GM23338 (cell line): ENCODE measurements around the gene PCSK5. TPM values are rescaled to one million over a fixed set of nuclear protein-coding genes. Genes with fewer than 3 reads are reported as not detected.

Source experiments
- ATAC-seq: fragments of 200-7000 bp; cut with Tn5 transposase; 3 replicates; pipeline ENCODE4 v1.9.1; 2020
- DNase-seq: peaks from one replicate; pipeline ENCODE4 v3.0.0-alpha.2; 2015; ENCODE audit warnings: low spot score
- H2AFZ ChIP-seq: fragments of 200-600 bp; sonication (generic); 2 replicates; pipeline ENCODE4 v1.8.0; 2016; ENCODE audit warnings: antibody characterized with exemption, mild to moderate bottlenecking, moderate library complexity
- H3F3A ChIP-seq: fragments of 200-600 bp; sonication (generic); replicated peaks from 2 replicates; pipeline ENCODE4 v1.8.0; 2017; ENCODE audit warnings: antibody characterized with exemption, mixed run types, low read depth
- H3K27ac ChIP-seq: fragments of 200-600 bp; sonication (generic); 2 replicates; pipeline ENCODE4 v1.6.1; 2016; ENCODE audit warnings: low read depth
- H3K27me3 ChIP-seq: fragments of 200-600 bp; sonication (generic); 2 replicates; pipeline ENCODE4 v1.8.0; 2016; ENCODE audit warnings: mild to moderate bottlenecking, mixed run types, moderate library complexity; ENCODE audit not compliant: insufficient read depth
- H3K36me3 ChIP-seq: fragments of 200-600 bp; sonication (generic); 2 replicates; pipeline ENCODE4 v1.8.0; 2016; ENCODE audit warnings: mild to moderate bottlenecking; ENCODE audit not compliant: insufficient read depth
- H3K4me1 ChIP-seq: fragments of 200-600 bp; sonication (generic); 2 replicates; pipeline ENCODE4 v1.8.0; 2016; ENCODE audit warnings: mild to moderate bottlenecking, moderate library complexity; ENCODE audit not compliant: insufficient read depth
- H3K4me2 ChIP-seq: fragments of 200-600 bp; sonication (generic); 2 replicates; pipeline ENCODE4 v1.7.1; 2017; ENCODE audit warnings: mixed run types
- H3K4me3 ChIP-seq: fragments of 200-600 bp; sonication (generic); 2 replicates; pipeline ENCODE4 v1.6.1; 2016; ENCODE audit warnings: mixed run types
- H3K79me2 ChIP-seq: fragments of 200-600 bp; sonication (generic); replicated peaks from 2 replicates; pipeline ENCODE4 v1.8.0; 2017; ENCODE audit warnings: mild to moderate bottlenecking; ENCODE audit not compliant: insufficient read depth
- H3K9me2 ChIP-seq: fragments of 200-600 bp; sonication (generic); 2 replicates; pipeline ENCODE4 v1.8.0; 2017; ENCODE audit not compliant: insufficient read depth
- H4K20me1 ChIP-seq: fragments of 200-600 bp; sonication (generic); replicated peaks from 2 replicates; pipeline ENCODE4 v1.8.0; 2017; ENCODE audit warnings: mild to moderate bottlenecking; ENCODE audit not compliant: insufficient read depth
- H3K27ac Mint-ChIP-seq: 2 replicates; pipeline ENCODE4 v1.8.0; 2020; ENCODE audit warnings: inconsistent platforms, mild to moderate bottlenecking, moderate library complexity, mixed read lengths
- H3K27me3 Mint-ChIP-seq: 3 replicates; pipeline ENCODE4 v1.8.0; 2022; ENCODE audit warnings: low read depth, mild to moderate bottlenecking, moderate library complexity, mixed read lengths, inconsistent platforms; ENCODE audit not compliant: insufficient read depth, poor library complexity
- H3K36me3 Mint-ChIP-seq: 3 replicates; pipeline ENCODE4 v1.8.0; 2021; ENCODE audit warnings: low read depth, mild to moderate bottlenecking, inconsistent platforms, moderate library complexity, mixed read lengths
- H3K4me1 Mint-ChIP-seq: 3 replicates; pipeline ENCODE4 v1.8.0; 2020; ENCODE audit warnings: mild to moderate bottlenecking, inconsistent platforms, mixed read lengths
- H3K4me3 Mint-ChIP-seq: 3 replicates; pipeline ENCODE4 v1.8.0; 2021; ENCODE audit warnings: moderate library complexity, mild to moderate bottlenecking, inconsistent platforms, mixed read lengths
- H3K9me3 Mint-ChIP-seq: 3 replicates; pipeline ENCODE4 v1.8.0; 2020; ENCODE audit warnings: moderate library complexity, mild to moderate bottlenecking, inconsistent platforms, mixed read lengths
- CREB1 ChIP-seq: fragments of 250-450 bp; sonication (Bioruptor Pico); IDR thresholded peaks from 2 replicates; pipeline ENCODE4 v1.5.0; 2020; ENCODE audit warnings: low read depth, mild to moderate bottlenecking, moderate library complexity
- CTCF ChIP-seq, 2 experiments: fragments of 200-600 bp in 1 of 2; sonication (generic) in 1 of 2; conservative IDR thresholded peaks; 2 replicates each; pipeline versions ENCODE4 v1.5.1 to v1.6.1; 2016 to 2017; ENCODE audit warnings: antibody characterized with exemption in 2 of 2, low read depth in 2 of 2, mild to moderate bottlenecking in 2 of 2, moderate library complexity in 1 of 2
- EZH2 ChIP-seq: fragments of 200-600 bp; sonication (generic); IDR thresholded peaks from one replicate; pipeline ENCODE4 v1.8.0; 2017; ENCODE audit warnings: antibody characterized with exemption, mild to moderate bottlenecking, low read depth; ENCODE audit not compliant: unreplicated experiment
- EZH2phosphoT487 ChIP-seq: fragments of 200-600 bp; sonication (generic); IDR thresholded peaks from one replicate; pipeline ENCODE4 v1.8.1; 2018; ENCODE audit warnings: antibody characterized with exemption; ENCODE audit not compliant: unreplicated experiment
- JUNB ChIP-seq: IDR thresholded peaks from one replicate; pipeline ENCODE4 v1.6.1; 2016; ENCODE audit warnings: antibody characterized with exemption; ENCODE audit not compliant: unreplicated experiment
- NANOG ChIP-seq: IDR thresholded peaks from 2 replicates; pipeline ENCODE4 v1.6.1; 2016; ENCODE audit warnings: antibody characterized with exemption, borderline replicate concordance
- REST ChIP-seq: IDR thresholded peaks from one replicate; pipeline ENCODE4 v1.6.1; 2018; ENCODE audit warnings: antibody characterized with exemption; ENCODE audit not compliant: unreplicated experiment
- STAT1 ChIP-seq: IDR thresholded peaks from one replicate; pipeline ENCODE4 v1.6.1; 2016; ENCODE audit warnings: antibody characterized with exemption; ENCODE audit not compliant: unreplicated experiment
- ZNF114 ChIP-seq: fragments of 250-450 bp; sonication (Bioruptor Pico); IDR thresholded peaks from 2 replicates; pipeline ENCODE4 v1.5.0; 2020; ENCODE audit warnings: mild to moderate bottlenecking, moderate library complexity
- ZNF331 ChIP-seq: fragments of 250-450 bp; sonication (Bioruptor Pico); IDR thresholded peaks from 2 replicates; pipeline ENCODE4 v1.5.0; 2020; ENCODE audit warnings: low read depth, mild to moderate bottlenecking, moderate library complexity
- polyA plus RNA-seq: library from polyadenylated mRNA; unstranded; fragments of >200 nt; fragmentation: Nextera tagmentation; extraction: Ambion mirVana; gene quantifications from 2 replicates; pipeline ENCODE4 v1.2.1, GENCODE V29; 2016
- total RNA-seq: library from RNA; depleted of rRNA; stranded (reverse); fragments of >200 nt; shearing (Covaris generic); gene quantifications from 2 replicates; pipeline ENCODE4 v1.2.3, GENCODE V29; 2014

Gene PCSK5
- total and polyA plus RNA-seq, 2 experiments from 2014 or later = 12.3 to 34.8 TPM

- no peak for TF ChIP-seq CTCF (conservative IDR thresholded peaks at IDR 0.05; ENCODE audit: low read depth in 2 of 2)
- TF ChIP-seq EZH2phosphoT487 = no peak
- TF ChIP-seq ZNF114 (CRISPR knock-in tag) = no peak
- TF ChIP-seq STAT1 = no peak
- no peak for TF ChIP-seq CREB1 (CRISPR knock-in tag)
- TF ChIP-seq REST = no peak
- TF ChIP-seq JUNB = no peak
- no peak for TF ChIP-seq EZH2
- no peak for TF ChIP-seq ZNF331 (CRISPR knock-in tag)
Observed at GRCh38 chr9:76290555-76290954, 400.1 kb downstream of the PCSK5 start (continued).

GRCh38 chr9:76292246-76292645, 401.8 kb downstream of the PCSK5 start:
- no peak overlapping the region for H3K4me2 ChIP-seq
- ATAC-seq = no peak
- H3K4me3 ChIP-seq = no peak overlapping the region
- H3K27me3 ChIP-seq = no peaks in the 10 kb centered on the region
- H2AFZ ChIP-seq = no peak overlapping the region
- H4K20me1 ChIP-seq = no peaks in the 10 kb centered on the region
- H3K36me3 ChIP-seq = no peaks in the 10 kb centered on the region
- Mint-ChIP-seq H3K4me1 (peaks cover 3% of the 10 kb centered on the region; the same call in 2 of the 3 replicates), H3K27me3 (no peaks in the 10 kb centered on the region), H3K27ac (no peak overlapping the region), H3K36me3 (no peaks in the 10 kb centered on the region), H3K4me3 (no peak overlapping the region), H3K9me3 (no peaks in the 10 kb centered on the region; the same call in 2 of the 3 replicates)
- DNase-seq = no peak
- no peaks in the 10 kb centered on the region for H3K79me2 ChIP-seq
- 0 out of 2 replicates have a peak, but pooled peaks cover 3% of the 10 kb centered on the region for H3K9me2 ChIP-seq
- H3K27ac ChIP-seq = no peak overlapping the region
- H3F3A ChIP-seq = no peaks in the 10 kb centered on the region
- no peaks in the 10 kb centered on the region for H3K4me1 ChIP-seq
- TF ChIP-seq CREB1 (CRISPR knock-in tag) = no peak
- TF ChIP-seq STAT1 = no peak
- TF ChIP-seq REST = no peak
- no peak for TF ChIP-seq NANOG
- TF ChIP-seq ZNF331 (CRISPR knock-in tag) = no peak
